Ishikawa (cell line): Measurements from ENCODE around the gene TYRP1.

Experiments
- CEBPB ChIP-seq: IDR thresholded peaks from 2 replicates; pipeline ENCODE4 v1.6.1; 2012
- CREB1 ChIP-seq: IDR thresholded peaks from 2 replicates; pipeline ENCODE4 v1.6.1; 2012; ENCODE audit warnings: low read depth
- EGR1 ChIP-seq: IDR thresholded peaks from 2 replicates; pipeline ENCODE4 v1.6.1; 2012
- MAX ChIP-seq: IDR thresholded peaks from 2 replicates; pipeline ENCODE4 v1.6.1; 2012
- REST ChIP-seq: IDR thresholded peaks from 2 replicates; pipeline ENCODE4 v1.6.1; 2012; ENCODE audit warnings: low read depth, mild to moderate bottlenecking
- TCF12 ChIP-seq: IDR thresholded peaks from 2 replicates; pipeline ENCODE4 v1.6.1; 2012; ENCODE audit warnings: low read depth
- YY1 ChIP-seq: IDR thresholded peaks from 2 replicates; pipeline ENCODE4 v1.6.1; 2012; ENCODE audit warnings: low read depth

- TF ChIP-seq TCF12 (no peak), YY1 (no peak), MAX (no peak), CEBPB (no peak), EGR1 (no peak), REST (no peak), CREB1 (no peak)
Observed at GRCh38 chr9:12689233-12689632, 4.0 kb upstream of the TYRP1 start.
